Testis (tissue), 2 donors: ENCODE data around the gene LPAR2.

Experiments
- CTCF ChIP-seq, 3 experiments: fragments of 450-650 bp in 2 of 3; fragments of 200-600 bp in 1 of 3; sonication (generic) in 1 of 3; IDR thresholded peaks; one replicate each; pipeline ENCODE4 v1.5.1; 2016 to 2019; ENCODE audit warnings: antibody characterized with exemption in 3 of 3, mild to moderate bottlenecking in 2 of 3, moderate library complexity in 1 of 3
- POLR2A ChIP-seq: fragments of 450-650 bp; IDR thresholded peaks from one replicate; pipeline ENCODE4 v1.6.1; 2017; ENCODE audit warnings: antibody characterized with exemption, mild to moderate bottlenecking, moderate library complexity

- TF ChIP-seq POLR2A (no peak), CTCF (IDR thresholded peaks at IDR 0.05) (no peak)
Observed at GRCh38 chr19:19627621-19628500, at the start of gene LPAR2.
